Measurements from ENCODE around the gene DENND1B. TPM values are rescaled to one million over a fixed set of nuclear protein-coding genes. Genes with fewer than 3 reads are reported as not detected.
"Not testable (repeated sequence)": the region's sequence is repeated elsewhere in the genome, so short reads cannot be mapped to it uniquely, and the experiment has no call there.

The DENND1B gene
- total and polyA plus RNA-seq, 9 of the 15 experiments (the other 6 are each of a cell fraction or from before 2014, with no cell fraction given) = 2.1 to 12.1 (median 7.5) TPM

DNA sequence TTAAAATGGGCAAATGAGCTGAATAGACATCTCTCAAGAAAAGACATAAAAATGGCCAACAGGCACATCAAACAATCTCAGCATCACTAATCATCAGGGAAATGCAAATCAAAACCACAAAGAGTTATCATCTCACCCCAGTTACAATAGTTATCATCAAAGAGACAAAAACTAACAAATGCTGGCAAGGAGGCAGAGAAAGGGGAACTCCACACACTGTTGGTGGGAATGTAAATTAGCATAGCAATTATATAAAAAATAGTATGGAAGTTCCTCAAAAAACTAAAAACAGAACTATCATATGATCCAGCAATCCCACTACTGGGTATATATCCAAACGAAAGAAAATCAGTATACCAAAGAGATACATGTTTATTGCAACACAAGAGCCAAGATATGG, 68.7 kb downstream of the DENND1B start:
- no TSS peak for BruUV-seq (replicated peaks)
- FAIRE-seq (no peak), DNase-seq (ENCODE audit: extremely low read depth in 1 of 4, low spot score in 3 of 4) (no peak), ATAC-seq (no peak)
- Histone ChIP-seq H3K4me1 (replicated peaks in 1 of 2; ENCODE audit: control insufficient read depth in 2 of 2, insufficient read depth in 2 of 2, low read length in 2 of 2) (no peaks in the 10 kb centered on the region), H3K27ac (ENCODE audit: extremely low read depth, low read depth, low read length) (no peak overlapping the region), H3K36me3 (ENCODE audit: control insufficient read depth, insufficient read depth, low read length) (no peaks in the 10 kb centered on the region), H3K9me1 (ENCODE audit: control insufficient read depth, insufficient read depth, low read length) (no peaks in the 10 kb centered on the region), H3K4me2 (ENCODE audit: insufficient read depth, low read length) (no peak overlapping the region), H3K9ac (ENCODE audit: insufficient read depth in 1 of 2, low read depth in 2 of 2, low read length in 2 of 2) (no peak overlapping the region), H3K79me2 (ENCODE audit: control insufficient read depth, insufficient read depth, low read length) (no peaks in the 10 kb centered on the region), H3K9me3 (replicated peaks; ENCODE audit: control insufficient read depth, insufficient read depth, low read depth, low read length) (no peaks in the 10 kb centered on the region), H3K4me3 (no peak overlapping the region), H3K27me3 (ENCODE audit: control insufficient read depth in 2 of 2, insufficient read depth in 2 of 2, low read length in 2 of 2) (no peaks in the 10 kb centered on the region), H2AFZ (ENCODE audit: low read depth, low read length) (no peak overlapping the region), H4K20me1 (replicated peaks; ENCODE audit: control insufficient read depth, insufficient read depth, low read length) (no peaks in the 10 kb centered on the region)
- ChIA-PET CTCF (ENCODE audit: low intra/inter-chr PET ratio) (no interaction called here), POLR2A (no interaction called here)
- in situ Hi-C loops (cut with MboI) = no loop called here
- 0 out of 2 replicates have a peak, but pooled peaks have one; percentile 42 for TF ChIP-seq ZBTB17 (CRISPR knock-in tag; IDR thresholded peaks at IDR 0.05)
- 0 out of 2 replicates have a peak, but pooled peaks have one; percentile 22 for TF ChIP-seq CTBP1 (IDR thresholded peaks at IDR 0.05; ENCODE audit: borderline replicate concordance)
- TF ChIP-seq SOX6 (IDR thresholded peaks at IDR 0.05) = peak; percentile 21; the same call in 1 of the 2 replicates
- TF ChIP-seq CBFA2T3 (IDR thresholded peaks at IDR 0.05) = 0 out of 2 replicates have a peak, but pooled peaks have one; percentile 16
- no peak for TF ChIP-seq ZNF584 (CRISPR knock-in tag; IDR thresholded peaks at IDR 0.05; ENCODE audit: low read depth)
- intact Hi-C loops (cut with micrococcal nuclease) = no loop called here
- WGBS (ENCODE audit: insufficient coverage, low coverage, missing lambda C conversion rate) = 11% methylated on average over 1 of the region's 1 CpG

DNA sequence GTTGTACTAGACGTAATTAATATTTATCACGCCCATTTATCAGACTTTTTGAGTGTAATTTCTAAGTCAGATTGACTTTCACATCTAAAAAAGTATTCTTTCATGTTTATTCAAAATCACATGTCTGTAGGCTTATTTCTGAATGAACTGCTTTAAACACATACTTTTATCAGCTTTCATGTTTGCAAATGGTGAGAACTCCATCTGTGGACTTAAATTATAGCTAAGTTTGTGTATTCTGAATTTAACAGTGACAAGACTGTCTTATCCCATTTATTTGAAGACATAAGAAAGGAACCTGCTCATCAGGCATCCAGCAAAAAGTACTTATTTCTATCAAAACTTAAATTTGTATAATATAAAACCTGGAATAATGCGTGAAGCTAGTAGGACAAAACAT, 69.3 kb downstream of the DENND1B start:
- in situ Hi-C loops (cut with MboI) (no loop called here), intact Hi-C loops (cut with micrococcal nuclease) (no loop called here)
- POLR2A ChIA-PET = interaction anchor here (1.8 to 2.0 kb wide), 2 partner anchors 11 to 21 kb away, joined by 4 to 6 read pairs; no protein-coding TSS in a partner anchor
- CTCF ChIA-PET (ENCODE audit: low intra/inter-chr PET ratio) = no interaction called here
- Histone ChIP-seq H3K27me3 (ENCODE audit: control insufficient read depth in 2 of 2, insufficient read depth in 2 of 2, low read length in 2 of 2) (no peaks in the 10 kb centered on the region), H3K9me1 (ENCODE audit: control insufficient read depth, insufficient read depth, low read length) (no peaks in the 10 kb centered on the region), H3K4me3 (no peak overlapping the region), H3K4me2 (ENCODE audit: insufficient read depth, low read length) (no peak overlapping the region), H3K36me3 (ENCODE audit: control insufficient read depth, insufficient read depth, low read length) (no peaks in the 10 kb centered on the region), H3K27ac (ENCODE audit: extremely low read depth, low read depth, low read length) (no peak overlapping the region), H3K9me3 (replicated peaks; ENCODE audit: control insufficient read depth, insufficient read depth, low read depth, low read length) (no peaks in the 10 kb centered on the region), H3K9ac (ENCODE audit: insufficient read depth in 1 of 2, low read depth in 2 of 2, low read length in 2 of 2) (no peak overlapping the region), H3K79me2 (ENCODE audit: control insufficient read depth, insufficient read depth, low read length) (no peaks in the 10 kb centered on the region), H4K20me1 (replicated peaks; ENCODE audit: control insufficient read depth, insufficient read depth, low read length) (no peaks in the 10 kb centered on the region), H2AFZ (ENCODE audit: low read depth, low read length) (no peak overlapping the region), H3K4me1 (replicated peaks in 1 of 2; ENCODE audit: control insufficient read depth in 2 of 2, insufficient read depth in 2 of 2, low read length in 2 of 2) (no peaks in the 10 kb centered on the region)
- no peak for ATAC-seq
- no peak for DNase-seq (ENCODE audit: extremely low read depth in 1 of 4, low spot score in 3 of 4)
- no peak for TF ChIP-seq ZBTB8A (IDR thresholded peaks at IDR 0.05; ENCODE audit: partially characterized antibody)
- no peak for TF ChIP-seq EWSR1 (IDR thresholded peaks at IDR 0.05; ENCODE audit: borderline replicate concordance, low read depth, partially characterized antibody)
- no TSS peak for BruUV-seq (replicated peaks)
- FAIRE-seq = no peak
- 60% methylated on average over 3 of the region's 3 CpGs for WGBS (ENCODE audit: insufficient coverage, low coverage, missing lambda C conversion rate)

DNA sequence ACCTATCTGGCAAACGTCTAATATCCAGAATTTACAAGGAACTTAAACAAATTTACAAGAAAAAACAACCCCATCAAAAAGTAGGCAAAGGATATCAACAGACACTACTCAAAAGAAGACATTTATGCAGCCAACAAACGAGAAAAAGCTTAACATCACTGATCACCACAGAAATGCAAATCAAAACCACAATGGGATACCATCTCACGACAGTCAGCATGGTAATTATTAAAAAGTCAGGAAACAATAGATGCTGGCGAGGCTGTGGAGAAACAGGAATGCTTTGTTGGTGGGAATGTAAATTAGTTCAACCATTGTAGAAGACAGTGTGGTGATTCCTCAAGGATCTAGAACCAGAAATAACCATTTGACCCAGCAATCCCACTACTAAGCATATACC, 74.6 kb downstream of the DENND1B start:
- in situ Hi-C loops (cut with MboI); H4K20me1 ChIP-seq (replicated peaks; ENCODE audit: control insufficient read depth, insufficient read depth, low read length); H3K36me3 ChIP-seq (ENCODE audit: control insufficient read depth, insufficient read depth, low read length); H3K9ac ChIP-seq (ENCODE audit: insufficient read depth in 1 of 2, low read depth in 2 of 2, low read length in 2 of 2); H3K27me3 ChIP-seq (ENCODE audit: control insufficient read depth in 2 of 2, insufficient read depth in 2 of 2, low read length in 2 of 2); H3K9me1 ChIP-seq (ENCODE audit: control insufficient read depth, insufficient read depth, low read length); H3K9me3 ChIP-seq (replicated peaks; ENCODE audit: control insufficient read depth, insufficient read depth, low read depth, low read length); H3K4me2 ChIP-seq (ENCODE audit: insufficient read depth, low read length); H3K27ac ChIP-seq (ENCODE audit: extremely low read depth, low read depth, low read length); POLR2A ChIA-PET; DNase-seq (ENCODE audit: extremely low read depth in 1 of 4, low spot score in 3 of 4); H3K4me3 ChIP-seq; BruUV-seq (replicated peaks); intact Hi-C loops (cut with micrococcal nuclease); H3K79me2 ChIP-seq (ENCODE audit: control insufficient read depth, insufficient read depth, low read length); FAIRE-seq; ATAC-seq; CTCF ChIA-PET (ENCODE audit: low intra/inter-chr PET ratio); H2AFZ ChIP-seq (ENCODE audit: low read depth, low read length); H3K4me1 ChIP-seq (replicated peaks in 1 of 2; ENCODE audit: control insufficient read depth in 2 of 2, insufficient read depth in 2 of 2, low read length in 2 of 2): not testable (repeated sequence)
- 21% methylated on average over 4 of the region's 4 CpGs for WGBS (ENCODE audit: insufficient coverage, low coverage, missing lambda C conversion rate)
